ENCODE results near the gene HSD3B7.
"Not testable (repeated sequence)": the region's sequence is repeated elsewhere in the genome, so short reads cannot be mapped to it uniquely, and the experiment has no call there.

The HSD3B7 gene

GRCh38 chr16:31002250-31002700, 17.3 kb downstream of the HSD3B7 start:
- no peak for DNase-seq

- no peak for DNase-seq
Measured at GRCh38 chr16:31002862-31003341, 17.9 kb downstream of the HSD3B7 start.

GRCh38 chr16:31003744-31004143, 18.7 kb downstream of the HSD3B7 start:
- DNase-seq = no peak

- DNase-seq = no peak
Measured at GRCh38 chr16:31004658-31005057, 19.7 kb downstream of the HSD3B7 start.

GRCh38 chr16:31005350-31006085, 20.5 kb downstream of the HSD3B7 start:
- DNase-seq = no peak

- no peak for DNase-seq
Measured at GRCh38 chr16:31006086-31006385, 21.0 kb downstream of the HSD3B7 start.

- no peak for DNase-seq
Measured at GRCh38 chr16:31006589-31006988, 21.6 kb downstream of the HSD3B7 start.

- no peak for DNase-seq
Measured at GRCh38 chr16:31007684-31008083, 22.7 kb downstream of the HSD3B7 start.

GRCh38 chr16:31008149-31008548, 23.1 kb downstream of the HSD3B7 start:
- DNase-seq = no peak

GRCh38 chr16:31008551-31008950, 23.5 kb downstream of the HSD3B7 start:
- no peak for DNase-seq

GRCh38 chr16:31009120-31009519, 24.1 kb downstream of the HSD3B7 start:
- DNase-seq = no peak

GRCh38 chr16:31009894-31010584, 25.0 kb downstream of the HSD3B7 start:
- DNase-seq = no peak

GRCh38 chr16:31010585-31011325, 25.7 kb downstream of the HSD3B7 start, which contains the start of gene STX1B:
STX1B (minus strand) TSS chr16:31010638; CDS start chr16:31010396, 242 bp downstream.
- DNase-seq = no peak

- DNase-seq = not testable (repeated sequence)
Measured at GRCh38 chr16:31011815-31012214, 26.8 kb downstream of the HSD3B7 start.

GRCh38 chr16:31013292-31013691, 28.3 kb downstream of the HSD3B7 start:
- DNase-seq = not testable (repeated sequence)

GRCh38 chr16:31016018-31016417, 31.0 kb downstream of the HSD3B7 start:
- DNase-seq = no peak

GRCh38 chr16:31017756-31018155, 32.7 kb downstream of the HSD3B7 start:
- not testable (repeated sequence) for DNase-seq

- no peak for DNase-seq
Measured at GRCh38 chr16:31020536-31020935, 35.5 kb downstream of the HSD3B7 start.

- DNase-seq = no peak
Measured at GRCh38 chr16:31022544-31023251, 37.7 kb downstream of the HSD3B7 start.

GRCh38 chr16:31023252-31023602, 38.2 kb downstream of the HSD3B7 start:
- DNase-seq = no peak

GRCh38 chr16:31023627-31024226, 38.7 kb downstream of the HSD3B7 start:
- DNase-seq = no peak

GRCh38 chr16:31025339-31025738, 40.3 kb downstream of the HSD3B7 start:
- no peak for DNase-seq

GRCh38 chr16:31029272-31029671, 44.3 kb downstream of the HSD3B7 start:
- DNase-seq = no peak

All from NCI-H1048 (cell line).